ENCODE results near the gene PLEKHJ1. TPM values are rescaled to one million over a fixed set of nuclear protein-coding genes. Genes with fewer than 3 reads are reported as not detected.
A peak's percentile ranks its signal among the peaks of the same experiment; 100 is the strongest.
"Not testable (repeated sequence)": the region's sequence is repeated elsewhere in the genome, so short reads cannot be mapped to it uniquely, and the experiment has no call there.

PLEKHJ1 gene
- polyA plus RNA-seq, 1 of the 3 experiments (the other 2 are of a cell fraction): 151 TPM

DNA sequence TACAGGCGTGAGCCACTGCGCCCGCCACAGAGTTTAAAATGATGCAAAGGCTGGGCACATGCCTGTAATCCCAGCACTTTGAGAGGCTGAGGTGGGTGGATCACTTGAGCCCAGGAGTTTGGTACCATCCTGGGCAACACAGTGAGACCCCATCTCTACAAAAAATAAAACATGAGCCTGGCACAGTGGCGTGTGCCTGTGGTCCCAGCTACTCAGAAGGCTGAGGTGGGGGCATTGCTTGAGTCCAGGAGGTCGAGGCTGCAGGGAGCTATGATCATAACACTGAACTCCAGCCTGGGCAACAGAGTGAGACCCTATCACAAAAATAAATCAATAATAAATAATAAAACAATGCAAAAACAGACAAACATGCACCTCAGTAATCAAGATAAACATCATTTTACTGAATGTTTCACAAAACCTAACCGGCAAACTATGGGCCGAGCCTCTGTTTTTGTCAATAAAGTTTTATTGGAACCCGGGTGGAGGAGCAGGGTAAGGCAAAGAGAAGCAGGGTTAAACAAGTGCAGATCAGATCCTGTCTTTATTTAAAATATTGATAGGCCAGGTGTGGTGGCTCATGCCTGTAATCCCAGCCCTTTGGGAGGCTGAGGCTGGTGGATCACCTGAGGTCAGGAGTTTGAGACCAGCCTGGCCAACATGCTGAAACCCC lies 47.8 kb upstream of the PLEKHJ1 start (continued):
- TF ChIP-seq RXRA (IDR thresholded peaks at IDR 0.05; ENCODE audit: borderline replicate concordance, low read depth) (no peak), YY1 (IDR thresholded peaks at IDR 0.05; ENCODE audit: low read depth) (no peak), RAD21 (IDR thresholded peaks at IDR 0.05; ENCODE audit: low read length) (no peak), CHD2 (IDR thresholded peaks at IDR 0.05; ENCODE audit: low read length, partially characterized antibody) (no peak), GATA2 (CRISPR knock-in tag; IDR thresholded peaks at IDR 0.05) (no peak)

GRCh38 chr19:2282862-2283237 lies 46.7 kb upstream of the PLEKHJ1 start:
- CTCF ChIA-PET: interaction anchor here (1.0 to 2.7 kb wide), 5 partner anchors 8 to 39 kb away, joined by 4 to 20 read pairs (median 5); partner anchors contain the start of gene LINGO3
- Histone ChIP-seq H3K4me2 (no peak overlapping the region; the same call in 1 of the 2 replicates), H3K9ac (no peak overlapping the region), H3K4me1 (ENCODE audit: control insufficient read depth in 1 of 2, insufficient read depth in 2 of 2, low read depth in 1 of 2, low read length in 1 of 2) (peaks cover 0 to 8% of the 10 kb centered on the region in 2 experiments; a peak in 1 of 4 replicates), H3K79me2 (ENCODE audit: insufficient read depth) (peaks cover 4% of the 10 kb centered on the region; the same call in 1 of the 2 replicates), H4K20me1 (ENCODE audit: insufficient read depth) (no peaks in the 10 kb centered on the region), H3K9me2 (no peaks in the 10 kb centered on the region), H3K27ac (ENCODE audit: low read depth in 2 of 2, low read length in 1 of 2) (no peak overlapping the region), H3F3A (replicated peaks; ENCODE audit: insufficient read depth) (peaks cover 6% of the 10 kb centered on the region), H3K27me3 (ENCODE audit: insufficient read depth) (no peaks in the 10 kb centered on the region), H3K36me3 (replicated peaks in 1 of 2; ENCODE audit: control insufficient read depth in 1 of 2, insufficient read depth in 2 of 2, low read length in 1 of 2) (no peaks in the 10 kb centered on the region), H2AFZ (ENCODE audit: low read depth) (no peak overlapping the region), H3K9me3 (no peaks in the 10 kb centered on the region), H3K4me3 (ENCODE audit: low read depth in 2 of 2, low read length in 1 of 2) (no peak overlapping the region)
- 49% methylated on average over 5 of the region's 11 CpGs for WGBS (ENCODE audit: low lambda C conversion rate)
- DNase-seq: no peak
- POLR2A ChIA-PET: no interaction called here
- no peak for TF ChIP-seq RXRA (IDR thresholded peaks at IDR 0.05; ENCODE audit: borderline replicate concordance, low read depth)
- no peak for TF ChIP-seq FOXM1 (IDR thresholded peaks at IDR 0.05; ENCODE audit: low read depth)
- no peak for TF ChIP-seq IRF3 (IDR thresholded peaks at IDR 0.05; ENCODE audit: low read depth, low read length)

DNA sequence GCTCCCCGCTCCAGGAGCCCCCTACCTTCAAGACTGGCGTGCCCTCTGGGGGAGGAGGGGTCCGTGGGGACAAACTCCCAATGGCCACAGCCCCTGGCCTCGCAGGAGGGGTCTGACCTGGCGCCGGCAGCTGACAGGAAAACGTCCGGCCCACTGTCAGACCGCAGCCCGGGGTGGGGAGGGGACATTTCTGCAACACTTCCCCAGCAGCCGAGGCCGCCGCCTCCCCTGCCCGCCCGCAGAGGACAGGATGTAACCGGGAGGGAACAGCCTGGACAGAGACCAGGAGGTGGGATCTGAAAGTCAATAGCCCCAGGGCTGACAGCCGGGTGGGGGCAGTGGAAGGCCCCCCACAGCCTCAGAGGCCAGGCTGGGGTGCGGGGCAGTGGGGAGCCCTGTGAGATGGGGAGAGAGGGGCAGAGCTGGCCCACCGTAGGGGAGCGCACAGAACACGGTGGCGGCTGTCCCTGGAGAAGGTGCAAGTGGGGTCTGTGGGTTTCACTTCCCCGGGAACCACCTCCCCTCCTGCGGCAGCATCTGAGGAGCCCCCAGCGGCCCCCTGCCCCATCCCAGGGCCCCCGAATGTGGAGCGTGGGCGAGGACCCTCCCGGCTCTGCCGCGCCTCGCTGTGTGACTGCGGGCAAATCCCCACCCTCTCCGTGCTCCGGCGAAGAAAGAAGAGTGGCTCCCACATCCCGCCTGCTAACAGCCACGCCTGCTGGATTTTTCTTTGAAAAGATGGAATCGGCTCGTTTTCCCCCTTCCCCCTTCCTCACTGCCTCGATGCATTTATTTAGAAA lies 46.1 kb upstream of the PLEKHJ1 start, which contains the start of gene PEAK3:
Gene PEAK3, minus strand, starts transcription at position 114 of the 800 bp plus-strand sequence. CDS start 1,244 bp downstream, outside the sequence.
- TF ChIP-seq TAF1 (IDR thresholded peaks at IDR 0.05; ENCODE audit: borderline replicate concordance, low read depth, low read length): no peak
- no peak for TF ChIP-seq NFIC (IDR thresholded peaks at IDR 0.05; ENCODE audit: borderline replicate concordance)
- TF ChIP-seq GATA2 (CRISPR knock-in tag; IDR thresholded peaks at IDR 0.05): no peak
- H3F3A ChIP-seq (replicated peaks; ENCODE audit: insufficient read depth): peaks cover 3% of the 10 kb centered on the region
- 22% methylated on average over 9 of the region's 41 CpGs for WGBS (ENCODE audit: low lambda C conversion rate)
- ChIA-PET CTCF (interaction anchor here (1.0 to 2.7 kb wide), 5 partner anchors 9 to 39 kb away, joined by 4 to 20 read pairs (median 5); partner anchors contain the start of gene LINGO3), POLR2A (interaction anchor here (0.6 kb wide), 1 partner anchor 9 kb away, joined by 3 read pairs; no protein-coding TSS in a partner anchor)
- no peaks in the 10 kb centered on the region for H3K27me3 ChIP-seq (ENCODE audit: insufficient read depth)
- peaks cover 4% of the 10 kb centered on the region; the same call in 1 of the 2 replicates for H3K79me2 ChIP-seq (ENCODE audit: insufficient read depth)
- H3K4me2 ChIP-seq: peak within 1 kb of the TSS; percentile 47; the same call in 1 of the 2 replicates
- no peak within 1 kb of the TSS for H3K27ac ChIP-seq (ENCODE audit: low read depth in 2 of 2, low read length in 1 of 2)
- peaks cover 0 to 8% of the 10 kb centered on the region in 2 experiments; a peak in 1 of 4 replicates for H3K4me1 ChIP-seq (ENCODE audit: control insufficient read depth in 1 of 2, insufficient read depth in 2 of 2, low read depth in 1 of 2, low read length in 1 of 2)
- H3K9me2 ChIP-seq: no peaks in the 10 kb centered on the region
- H2AFZ ChIP-seq (ENCODE audit: low read depth): no peak within 1 kb of the TSS; the same call in 1 of the 2 replicates
- H4K20me1 ChIP-seq (ENCODE audit: insufficient read depth): no peaks in the 10 kb centered on the region
- no peak within 1 kb of the TSS for H3K9ac ChIP-seq
- H3K36me3 ChIP-seq (replicated peaks in 1 of 2; ENCODE audit: control insufficient read depth in 1 of 2, insufficient read depth in 2 of 2, low read length in 1 of 2): no peaks in the 10 kb centered on the region
- H3K4me3 ChIP-seq (ENCODE audit: low read depth in 2 of 2, low read length in 1 of 2): peak within 1 kb of the TSS in 1 of 2 experiments; percentile 9; a peak in 1 of 4 replicates
- peak; percentile 80 for DNase-seq
- H3K9me3 ChIP-seq: no peaks in the 10 kb centered on the region

GRCh38 chr19:2281265-2282061 lies 45.3 kb upstream of the PLEKHJ1 start:
- not testable (repeated sequence) for H3K4me1 ChIP-seq (ENCODE audit: control insufficient read depth in 1 of 2, insufficient read depth in 2 of 2, low read depth in 1 of 2, low read length in 1 of 2); H2AFZ ChIP-seq (ENCODE audit: low read depth); H3K27me3 ChIP-seq (ENCODE audit: insufficient read depth); H3K36me3 ChIP-seq (replicated peaks in 1 of 2; ENCODE audit: control insufficient read depth in 1 of 2, insufficient read depth in 2 of 2, low read length in 1 of 2); H3F3A ChIP-seq (replicated peaks; ENCODE audit: insufficient read depth); H4K20me1 ChIP-seq (ENCODE audit: insufficient read depth); H3K9me2 ChIP-seq; H3K9me3 ChIP-seq; DNase-seq; H3K27ac ChIP-seq (ENCODE audit: low read depth in 2 of 2, low read length in 1 of 2); H3K79me2 ChIP-seq (ENCODE audit: insufficient read depth); H3K9ac ChIP-seq; H3K4me3 ChIP-seq (ENCODE audit: low read depth in 2 of 2, low read length in 1 of 2)
- 38% methylated on average over 3 of the region's 16 CpGs for WGBS (ENCODE audit: low lambda C conversion rate)
- CTCF ChIA-PET: interaction anchor here (1.0 to 2.7 kb wide), 2 partner anchors 8 to 35 kb away, joined by 4 to 20 read pairs; no protein-coding TSS in a partner anchor
- POLR2A ChIA-PET: interaction anchor here (0.6 kb wide), 1 partner anchor 10 kb away, joined by 3 read pairs; no protein-coding TSS in a partner anchor
- H3K4me2 ChIP-seq: peak overlapping the region; percentile 47; the same call in 1 of the 2 replicates
